Sigmoid colon (tissue), 7 donors: Measurements from ENCODE around the gene ZNF354B. TPM values are rescaled to one million over a fixed set of nuclear protein-coding genes. Genes with fewer than 3 reads are reported as not detected.

Source experiments
- DNase-seq: peaks from one replicate; pipeline ENCODE4 v3.0.0-alpha.2; 2019
- H3K27ac ChIP-seq, 4 donors: fragments of 200-600 bp; sonication (generic); one replicate each; pipeline ENCODE4 v1.5.1; 2016 to 2019; ENCODE audit warnings: mild to moderate bottlenecking in 1 of 4
- H3K27me3 ChIP-seq, 3 donors: fragments of 200-600 bp; sonication (generic); one replicate each; pipeline ENCODE4 v1.5.1; 2019; ENCODE audit warnings: mild to moderate bottlenecking in 1 of 3
- H3K36me3 ChIP-seq, 4 donors: fragments of 200-600 bp; sonication (generic); one replicate each; pipeline ENCODE4 v1.5.1; 2016 to 2019
- H3K4me1 ChIP-seq, 4 donors: fragments of 200-600 bp; sonication (generic); one replicate each; pipeline ENCODE4 v1.5.1; 2017 to 2019
- H3K4me3 ChIP-seq, 4 donors: fragments of 200-600 bp; sonication (generic); one replicate each; pipeline ENCODE4 v1.5.1; 2017 to 2019; ENCODE audit warnings: mild to moderate bottlenecking in 2 of 4, moderate library complexity in 1 of 4
- H3K9me3 ChIP-seq, 4 donors: fragments of 200-600 bp in 3 of 4; sonication (generic) in 3 of 4; one replicate each; pipeline versions ENCODE4 v1.5.1 to v1.6.1; 2013 to 2019
- EP300 ChIP-seq, 4 donors: sonication (generic); formaldehyde crosslinking; IDR thresholded peaks; one replicate each; pipeline ENCODE4 v1.6.1; 2017; ENCODE audit warnings: antibody characterized with exemption in 4 of 4
- POLR2A ChIP-seq, 2 donors: fragments of 450-650 bp; IDR thresholded peaks; one replicate each; pipeline ENCODE4 v1.6.1; 2016; ENCODE audit warnings: antibody characterized with exemption in 2 of 2, mild to moderate bottlenecking in 2 of 2, moderate library complexity in 2 of 2
- POLR2AphosphoS5 ChIP-seq, 4 donors: sonication (generic); formaldehyde crosslinking; IDR thresholded peaks; one replicate each; pipeline ENCODE4 v1.6.1; 2017; ENCODE audit warnings: antibody characterized with exemption in 4 of 4
- WGBS, 2 donors: extraction: QIAGEN DNeasy Blood & Tissue Kit; methylation state at CpG; one replicate each; pipeline ENCODE4 v1.1.7; 2013; 5-methylcytosine and 5-hydroxymethylcytosine counted together
- intact Hi-C: fragments of 100-400 bp; cut with DNase I; formaldehyde crosslinking; loops from one replicate; pipeline ENCODE4 v1.15.1; 2023
- polyA plus RNA-seq, 3 donors: library from polyadenylated mRNA; stranded (reverse); fragments of 200-250 nt; gene quantifications; one replicate each; pipeline ENCODE4 v1.2.3, GENCODE V29; 2013
- total RNA-seq, 4 donors: library from RNA; depleted of rRNA; stranded (reverse); fragments of >200 nt; gene quantifications; one replicate each; pipeline ENCODE4 v1.1.0, GENCODE V29; 2016
- TF ChIP-seq, protein P1 (sequence below), 4 experiments: fragments of 450-650 bp in 3 of 4; fragments of 200-600 bp in 1 of 4; IDR thresholded peaks; one replicate each; pipeline ENCODE4 v1.5.1; 2016 to 2019; ENCODE audit warnings: antibody characterized with exemption in 4 of 4, mild to moderate bottlenecking in 3 of 4, moderate library complexity in 2 of 4
- donor health status: healthy with polysubstance abuse.
- donor health status: Bipolar disorder and iron deficiency.
- donor health status: healthy.

ZNF354B gene
- total RNA-seq (10 to 100 TPM; 13.3 to 23.5 (median 18.6) TPM), polyA plus RNA-seq (1 to 10 TPM in 2 of 3 donors, under 1 TPM in 1; 0.92 to 6.3 (median 1.2) TPM)

- Histone ChIP-seq H3K4me1 (peaks cover 0 to 21% (median 14%) of the 10 kb centered on the region in 4 donors), H3K27ac (peak within 1 kb of the TSS; percentile 86 to 92 (median 87)), H3K27me3 (no peaks in the 10 kb centered on the region), H3K9me3 (no peaks in the 10 kb centered on the region), H3K4me3 (peak within 1 kb of the TSS; percentile 63 to 98 (median 78)), H3K36me3 (peaks cover 0 to 8% (median 1%) of the 10 kb centered on the region in 4 donors)
- intact Hi-C loops: loop anchor here (2.0 to 10.0 kb wide), 5 partner anchors 82 to 233 kb away; partner anchors contain the start of genes CLK4, ZNF354A, ZNF354C and ZNF454
- TF ChIP-seq, protein P1, sequence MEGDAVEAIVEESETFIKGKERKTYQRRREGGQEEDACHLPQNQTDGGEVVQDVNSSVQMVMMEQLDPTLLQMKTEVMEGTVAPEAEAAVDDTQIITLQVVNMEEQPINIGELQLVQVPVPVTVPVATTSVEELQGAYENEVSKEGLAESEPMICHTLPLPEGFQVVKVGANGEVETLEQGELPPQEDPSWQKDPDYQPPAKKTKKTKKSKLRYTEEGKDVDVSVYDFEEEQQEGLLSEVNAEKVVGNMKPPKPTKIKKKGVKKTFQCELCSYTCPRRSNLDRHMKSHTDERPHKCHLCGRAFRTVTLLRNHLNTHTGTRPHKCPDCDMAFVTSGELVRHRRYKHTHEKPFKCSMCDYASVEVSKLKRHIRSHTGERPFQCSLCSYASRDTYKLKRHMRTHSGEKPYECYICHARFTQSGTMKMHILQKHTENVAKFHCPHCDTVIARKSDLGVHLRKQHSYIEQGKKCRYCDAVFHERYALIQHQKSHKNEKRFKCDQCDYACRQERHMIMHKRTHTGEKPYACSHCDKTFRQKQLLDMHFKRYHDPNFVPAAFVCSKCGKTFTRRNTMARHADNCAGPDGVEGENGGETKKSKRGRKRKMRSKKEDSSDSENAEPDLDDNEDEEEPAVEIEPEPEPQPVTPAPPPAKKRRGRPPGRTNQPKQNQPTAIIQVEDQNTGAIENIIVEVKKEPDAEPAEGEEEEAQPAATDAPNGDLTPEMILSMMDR (IDR thresholded peaks at IDR 0.05): no peak
- TF ChIP-seq POLR2A (IDR thresholded peaks at IDR 0.05) (peak; percentile 34 to 42), EP300 (IDR thresholded peaks at IDR 0.05) (no peak), POLR2AphosphoS5 (IDR thresholded peaks at IDR 0.05) (peak; percentile 79 to 90 (median 84))
- peak; percentile 94 for DNase-seq
- WGBS, 2 donors: 1% methylated on average over 86 of the region's 86 CpGs
Observed at GRCh38 chr5:178859625-178860521, at the start of gene ZNF354B. Gene ZNF354B (plus strand): TSS chr5:178859953. CDS start chr5:178861048, 1,095 bp downstream.

DNA sequence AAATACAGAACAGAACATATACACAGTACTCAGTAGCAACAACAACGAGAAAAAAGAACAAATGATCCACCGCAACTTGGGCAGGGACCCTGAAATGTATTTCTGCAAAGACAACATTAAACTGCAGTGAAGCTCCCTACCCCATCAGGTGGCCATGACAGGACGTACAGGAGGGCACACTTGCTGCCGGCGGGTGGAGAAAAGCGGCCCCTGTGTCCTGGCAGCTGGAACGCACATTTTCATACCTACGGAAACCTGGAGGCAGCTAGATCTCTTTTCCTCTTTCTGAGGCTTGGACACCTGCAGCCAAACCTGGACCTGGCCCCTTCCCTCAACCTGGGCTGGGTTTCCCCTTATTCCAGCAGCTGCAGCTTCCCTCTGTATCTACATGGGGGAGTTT lies 42.2 kb upstream of the ZNF354B start:
- DNase-seq: no peak
- Histone ChIP-seq H3K27ac (no peak overlapping the region), H3K4me1 (no peaks in the 10 kb centered on the region), H3K4me3 (no peak overlapping the region), H3K27me3 (no peaks in the 10 kb centered on the region), H3K9me3 (no peaks in the 10 kb centered on the region), H3K36me3 (no peaks in the 10 kb centered on the region)
- 89 to 90% methylated on average over 8 of the region's 8 CpGs for WGBS, 2 donors
- no peak for TF ChIP-seq POLR2AphosphoS5 (IDR thresholded peaks at IDR 0.05)
- no peak for TF ChIP-seq EP300 (IDR thresholded peaks at IDR 0.05)
- TF ChIP-seq POLR2A (IDR thresholded peaks at IDR 0.05): no peak
- TF ChIP-seq, protein P1 (IDR thresholded peaks at IDR 0.05): no peak
- intact Hi-C loops: no loop called here

GRCh38 chr5:178818094-178818493 lies 41.7 kb upstream of the ZNF354B start:
- H3K9me3 ChIP-seq: no peaks in the 10 kb centered on the region
- DNase-seq: no peak
- no peaks in the 10 kb centered on the region for H3K36me3 ChIP-seq
- no peak overlapping the region for H3K4me3 ChIP-seq
- intact Hi-C loops: no loop called here
- no peak overlapping the region for H3K27ac ChIP-seq
- WGBS, 2 donors: 89 to 90% methylated on average over 14 of the region's 14 CpGs
- H3K4me1 ChIP-seq: no peaks in the 10 kb centered on the region
- TF ChIP-seq EP300 (IDR thresholded peaks at IDR 0.05) (no peak), POLR2AphosphoS5 (IDR thresholded peaks at IDR 0.05) (no peak), POLR2A (IDR thresholded peaks at IDR 0.05) (no peak)
- TF ChIP-seq, protein P1 (IDR thresholded peaks at IDR 0.05): no peak
- no peaks in the 10 kb centered on the region for H3K27me3 ChIP-seq

DNA sequence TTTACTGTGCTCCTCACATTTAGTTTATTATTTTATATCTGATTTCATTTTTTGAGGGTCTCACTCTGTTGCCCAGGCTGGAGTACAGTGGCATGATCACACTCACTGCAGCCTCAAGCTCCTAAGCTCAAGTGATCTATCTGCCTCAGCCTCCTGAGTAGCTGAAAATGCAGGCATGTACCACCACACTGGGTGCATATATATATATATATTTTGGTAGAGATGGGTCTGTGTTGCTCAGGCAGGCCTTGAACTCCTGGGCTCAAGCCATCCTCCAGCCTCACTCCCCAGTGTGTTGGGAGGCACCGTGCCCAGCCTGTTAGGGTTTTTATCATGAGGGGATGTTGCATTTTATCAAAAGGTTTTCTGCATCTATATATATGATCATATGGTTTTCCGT lies 39.8 kb upstream of the ZNF354B start:
- TF ChIP-seq POLR2A (IDR thresholded peaks at IDR 0.05) (no peak), EP300 (IDR thresholded peaks at IDR 0.05) (no peak), POLR2AphosphoS5 (IDR thresholded peaks at IDR 0.05) (no peak)
- TF ChIP-seq, protein P1 (IDR thresholded peaks at IDR 0.05): no peak
- DNase-seq: no peak
- H3K4me1 ChIP-seq: no peaks in the 10 kb centered on the region
- H3K9me3 ChIP-seq: no peaks in the 10 kb centered on the region
- H3K27me3 ChIP-seq: no peaks in the 10 kb centered on the region
- no peak overlapping the region for H3K4me3 ChIP-seq
- H3K27ac ChIP-seq: no peak overlapping the region
- intact Hi-C loops: no loop called here
- 73 to 89% methylated on average over 2 of the region's 2 CpGs for WGBS, 2 donors
- H3K36me3 ChIP-seq: no peaks in the 10 kb centered on the region
